PFSK-1 (cell line): ENCODE measurements around the gene FBXO10.

Source experiments
- FOXP2 ChIP-seq: optimal IDR thresholded peaks from 2 replicates; pipeline ENCODE3; 2011; ENCODE audit warnings: borderline replicate concordance, control low read depth, inconsistent platforms; ENCODE audit not compliant: insufficient read depth; ENCODE audit errors: extremely low read length, extremely low read depth
- POLR2AphosphoS5 ChIP-seq: IDR thresholded peaks from 2 replicates; pipeline ENCODE4 v1.6.1; 2012; ENCODE audit warnings: low read depth, mild to moderate bottlenecking, control low read depth, low read length, moderate library complexity
- SIN3A ChIP-seq: IDR thresholded peaks from 2 replicates; pipeline ENCODE4 v1.6.1; 2012; ENCODE audit warnings: mild to moderate bottlenecking, low read length, moderate library complexity, borderline replicate concordance; ENCODE audit not compliant: insufficient read depth
- TAF1 ChIP-seq: IDR thresholded peaks from 2 replicates; pipeline ENCODE4 v1.6.1; 2012; ENCODE audit warnings: low read length, control low read depth, borderline replicate concordance; ENCODE audit not compliant: insufficient read depth
- TF ChIP-seq, protein P1 (sequence below), 2 experiments: IDR thresholded peaks; 2 replicates each; pipeline versions ENCODE4 v1.6.1 to v1.8.0; 2011 to 2012; ENCODE audit warnings: low read depth in 2 of 2, low read length in 2 of 2, control low read depth in 1 of 2, inconsistent platforms in 1 of 2, mild to moderate bottlenecking in 1 of 2, moderate library complexity in 1 of 2; ENCODE audit not compliant: insufficient read depth in 1 of 2

FBXO10 gene

DNA sequence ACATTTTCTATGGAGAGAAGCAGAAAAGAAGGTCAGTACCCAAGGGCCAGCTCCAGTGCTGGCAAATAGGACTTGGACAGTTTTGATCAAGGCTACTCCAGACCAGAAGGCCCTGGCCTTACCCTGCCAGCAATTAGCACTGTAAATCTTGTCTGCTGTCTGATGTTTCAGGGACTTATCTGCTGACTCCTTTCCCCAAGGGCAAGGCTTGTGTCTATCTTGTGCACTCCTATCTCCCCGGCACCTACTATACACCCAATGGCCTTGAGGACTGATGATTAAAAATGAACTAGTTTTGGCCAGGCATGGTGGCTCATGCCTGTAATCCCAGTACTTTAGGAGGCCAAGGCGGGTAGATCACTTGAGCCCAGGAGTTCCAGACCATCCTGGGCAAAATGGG lies 53.2 kb downstream of the FBXO10 start:
- TF ChIP-seq SIN3A, result no peak
- no peak for TF ChIP-seq POLR2AphosphoS5
- no peak for TF ChIP-seq TAF1
- TF ChIP-seq FOXP2, result no peak
- TF ChIP-seq, protein P1, sequence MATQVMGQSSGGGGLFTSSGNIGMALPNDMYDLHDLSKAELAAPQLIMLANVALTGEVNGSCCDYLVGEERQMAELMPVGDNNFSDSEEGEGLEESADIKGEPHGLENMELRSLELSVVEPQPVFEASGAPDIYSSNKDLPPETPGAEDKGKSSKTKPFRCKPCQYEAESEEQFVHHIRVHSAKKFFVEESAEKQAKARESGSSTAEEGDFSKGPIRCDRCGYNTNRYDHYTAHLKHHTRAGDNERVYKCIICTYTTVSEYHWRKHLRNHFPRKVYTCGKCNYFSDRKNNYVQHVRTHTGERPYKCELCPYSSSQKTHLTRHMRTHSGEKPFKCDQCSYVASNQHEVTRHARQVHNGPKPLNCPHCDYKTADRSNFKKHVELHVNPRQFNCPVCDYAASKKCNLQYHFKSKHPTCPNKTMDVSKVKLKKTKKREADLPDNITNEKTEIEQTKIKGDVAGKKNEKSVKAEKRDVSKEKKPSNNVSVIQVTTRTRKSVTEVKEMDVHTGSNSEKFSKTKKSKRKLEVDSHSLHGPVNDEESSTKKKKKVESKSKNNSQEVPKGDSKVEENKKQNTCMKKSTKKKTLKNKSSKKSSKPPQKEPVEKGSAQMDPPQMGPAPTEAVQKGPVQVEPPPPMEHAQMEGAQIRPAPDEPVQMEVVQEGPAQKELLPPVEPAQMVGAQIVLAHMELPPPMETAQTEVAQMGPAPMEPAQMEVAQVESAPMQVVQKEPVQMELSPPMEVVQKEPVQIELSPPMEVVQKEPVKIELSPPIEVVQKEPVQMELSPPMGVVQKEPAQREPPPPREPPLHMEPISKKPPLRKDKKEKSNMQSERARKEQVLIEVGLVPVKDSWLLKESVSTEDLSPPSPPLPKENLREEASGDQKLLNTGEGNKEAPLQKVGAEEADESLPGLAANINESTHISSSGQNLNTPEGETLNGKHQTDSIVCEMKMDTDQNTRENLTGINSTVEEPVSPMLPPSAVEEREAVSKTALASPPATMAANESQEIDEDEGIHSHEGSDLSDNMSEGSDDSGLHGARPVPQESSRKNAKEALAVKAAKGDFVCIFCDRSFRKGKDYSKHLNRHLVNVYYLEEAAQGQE (IDR thresholded peaks at IDR 0.05; ENCODE audit: insufficient read depth in 1 of 2, low read depth in 2 of 2, low read length in 2 of 2), result no peak

- TF ChIP-seq SIN3A, result no peak
- no peak for TF ChIP-seq TAF1
- no peak for TF ChIP-seq POLR2AphosphoS5
- no peak for TF ChIP-seq FOXP2
- TF ChIP-seq, protein P1 (IDR thresholded peaks at IDR 0.05; ENCODE audit: insufficient read depth in 1 of 2, low read depth in 2 of 2, low read length in 2 of 2), result no peak
Observed at GRCh38 chr9:37521111-37521510, 55.1 kb downstream of the FBXO10 start.

DNA sequence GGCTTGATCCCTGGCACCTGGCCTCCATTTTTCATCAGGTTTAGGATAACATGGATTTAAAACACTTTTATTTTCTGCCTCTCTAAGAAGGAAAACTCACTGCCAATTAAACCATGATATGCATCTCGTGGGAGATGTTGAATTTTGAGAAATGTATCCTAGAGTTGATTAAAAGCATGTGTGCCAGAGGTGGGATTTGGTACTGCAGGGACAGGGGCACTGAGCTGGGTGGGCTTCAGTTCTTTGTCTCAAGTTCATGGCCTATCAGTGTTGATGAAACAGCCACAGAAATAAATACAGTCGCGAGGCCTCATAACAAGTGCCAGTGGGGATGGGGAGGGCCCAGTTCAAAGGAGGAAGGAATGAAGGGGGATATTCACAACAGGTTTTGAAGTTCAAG lies 55.5 kb downstream of the FBXO10 start:
- TF ChIP-seq TAF1 (no peak), FOXP2 (no peak), SIN3A (no peak), POLR2AphosphoS5 (no peak)
- TF ChIP-seq, protein P1 (IDR thresholded peaks at IDR 0.05; ENCODE audit: insufficient read depth in 1 of 2, low read depth in 2 of 2, low read length in 2 of 2), result no peak

DNA sequence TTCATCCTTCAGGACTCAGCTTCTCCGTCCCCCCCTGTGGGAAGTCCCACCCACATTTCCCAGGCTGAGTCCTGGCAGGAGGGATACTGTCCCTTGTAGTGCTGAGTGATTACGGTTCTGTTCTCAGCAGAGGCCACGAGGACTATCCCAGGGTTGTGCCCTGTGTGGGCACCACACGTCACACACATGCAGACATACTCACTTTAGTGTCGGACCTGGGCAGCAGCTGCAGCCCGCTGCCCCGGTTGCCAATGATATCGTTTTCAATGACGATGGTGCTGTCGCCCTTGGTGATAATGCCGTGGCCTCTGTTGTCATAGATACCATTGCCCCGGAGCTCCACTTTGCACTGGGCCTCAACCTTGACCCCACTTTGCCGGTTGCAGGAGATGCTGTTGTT lies 58.3 kb downstream of the FBXO10 start:
- TF ChIP-seq TAF1, result no peak
- TF ChIP-seq, protein P1 (IDR thresholded peaks at IDR 0.05; ENCODE audit: insufficient read depth in 1 of 2, low read depth in 2 of 2, low read length in 2 of 2), result no peak
- TF ChIP-seq SIN3A, result no peak
- TF ChIP-seq FOXP2, result no peak
- TF ChIP-seq POLR2AphosphoS5, result no peak
